ENCODE results near the gene CCSER2.

Gene CCSER2

GRCh38 chr10:84348447-84348846, 20.1 kb downstream of the CCSER2 start:
- no peak for DNase-seq

GRCh38 chr10:84348860-84349259, 20.5 kb downstream of the CCSER2 start:
- DNase-seq, result no peak

- DNase-seq, result peak; percentile 50
Observed at GRCh38 chr10:84352251-84352842, 24.0 kb downstream of the CCSER2 start.

DNA sequence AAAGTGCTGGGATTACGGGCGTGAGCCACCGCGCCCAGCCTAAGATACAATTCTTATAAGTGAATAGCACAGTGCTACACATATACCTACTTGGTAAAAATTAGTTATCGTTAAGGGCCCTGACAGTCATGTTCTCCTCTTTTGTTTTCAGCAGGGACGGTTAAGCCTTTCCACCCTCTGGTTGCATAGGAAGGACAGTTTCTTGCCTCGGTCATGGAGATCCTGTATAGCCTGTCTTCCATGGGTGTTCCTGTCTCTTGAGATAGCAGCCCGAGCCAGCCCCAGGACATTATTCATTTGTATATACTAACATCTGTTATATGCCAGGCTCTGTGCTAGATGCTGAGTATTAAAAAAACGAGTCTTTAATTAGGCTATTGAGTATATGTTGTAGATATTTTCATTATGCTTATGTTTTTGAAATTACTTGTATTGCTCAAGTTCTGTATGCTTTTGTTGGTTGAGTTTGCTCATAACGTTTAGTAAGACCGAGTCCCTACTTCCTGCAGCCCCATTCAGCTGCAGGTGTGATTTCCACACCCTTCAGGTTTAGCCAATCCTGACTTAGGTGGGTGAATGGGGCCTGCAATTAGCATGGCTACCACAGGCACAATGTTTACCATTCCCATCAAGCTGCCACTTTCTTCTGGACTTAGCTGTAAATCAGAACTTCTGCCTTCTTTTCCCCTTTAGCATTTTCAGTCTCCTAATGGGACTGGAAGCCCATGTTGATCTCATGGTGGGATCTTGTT, 24.8 kb downstream of the CCSER2 start:
- peak; percentile 58 for DNase-seq

DNA sequence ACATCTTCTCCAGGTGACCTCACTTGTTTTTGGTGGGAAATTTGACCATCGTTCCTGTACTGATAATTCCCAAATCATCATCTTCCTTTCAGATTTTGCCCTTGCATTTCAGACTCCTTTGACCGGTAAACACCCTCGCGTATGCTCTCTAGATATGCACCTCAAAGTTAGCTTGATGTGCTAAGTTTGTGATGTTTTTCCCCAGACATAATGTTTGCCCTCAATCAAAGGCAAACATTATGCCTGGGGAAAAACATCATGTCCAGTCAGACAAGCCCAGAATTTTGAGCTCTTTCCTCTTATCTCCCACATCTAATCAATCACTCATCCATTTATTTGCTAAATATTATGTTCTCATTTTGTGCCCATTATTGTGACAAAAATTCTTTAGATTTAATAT, 26.2 kb downstream of the CCSER2 start:
- DNase-seq, result no peak

DNA sequence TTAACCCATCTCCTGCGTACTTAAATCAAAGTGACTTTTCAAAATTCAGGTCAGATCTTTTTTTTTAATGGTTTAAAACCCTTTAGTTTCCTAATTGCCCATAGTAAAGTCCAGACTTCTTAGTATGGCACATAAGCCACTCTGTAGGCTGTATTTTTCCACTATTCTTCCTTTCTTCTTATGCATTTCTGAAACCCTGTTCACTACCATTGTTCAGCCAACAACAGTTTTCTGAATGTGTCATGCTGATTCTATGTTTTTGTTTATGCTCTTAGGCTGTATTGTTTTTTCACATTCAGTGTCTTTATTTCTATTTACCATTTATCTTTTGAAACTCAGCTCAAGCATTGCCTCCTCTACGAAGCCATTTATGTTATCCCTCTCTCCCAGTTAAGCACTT, 26.7 kb downstream of the CCSER2 start:
- no peak for DNase-seq

- no peak for DNase-seq
Observed at GRCh38 chr10:84356928-84357327, 28.5 kb downstream of the CCSER2 start.

DNA sequence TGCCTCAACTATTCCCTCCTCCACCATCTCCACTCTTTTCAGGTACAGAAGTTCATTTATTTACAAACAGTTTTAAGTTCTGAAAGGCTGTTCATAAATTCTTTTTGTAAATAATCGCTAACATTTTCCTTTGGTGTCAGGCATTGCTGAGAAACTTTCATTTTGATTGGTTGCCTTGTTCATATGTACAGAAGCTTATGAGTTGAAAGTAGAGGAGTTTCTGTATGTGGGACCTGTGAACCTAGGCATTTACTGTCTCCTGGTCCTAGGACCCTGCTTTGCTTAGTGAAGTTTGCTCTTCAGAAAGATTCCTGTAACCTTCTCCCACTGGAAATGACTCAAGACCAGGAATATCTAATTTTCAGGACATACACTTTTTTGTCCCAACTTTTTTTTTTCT, 30.4 kb downstream of the CCSER2 start:
- DNase-seq, result no peak

GRCh38 chr10:84360637-84361365, 32.4 kb downstream of the CCSER2 start:
- no peak for DNase-seq

GRCh38 chr10:84365335-84365881, 37.0 kb downstream of the CCSER2 start:
- DNase-seq, result no peak

GRCh38 chr10:84366041-84366440, 37.7 kb downstream of the CCSER2 start:
- no peak for DNase-seq

DNA sequence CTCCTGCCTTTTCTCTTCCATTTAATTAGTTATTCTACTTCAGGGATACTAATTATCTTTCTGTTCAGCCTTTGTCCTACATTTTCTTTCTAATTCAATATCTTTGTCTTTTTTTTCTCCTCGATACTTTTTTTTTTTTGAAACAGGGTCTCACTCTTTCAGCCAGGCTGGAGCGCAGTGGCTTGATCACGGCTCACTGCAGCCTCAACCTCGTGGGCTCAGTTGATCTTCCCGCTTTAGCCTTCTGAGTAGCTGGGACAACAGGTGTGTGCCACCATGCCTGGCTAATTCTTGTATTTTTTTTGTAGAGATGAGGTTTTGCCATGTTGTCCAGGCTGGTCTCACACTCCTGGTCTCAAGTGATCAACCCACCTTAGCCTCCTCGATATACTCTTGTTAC, 38.9 kb downstream of the CCSER2 start:
- no peak for DNase-seq

DNA sequence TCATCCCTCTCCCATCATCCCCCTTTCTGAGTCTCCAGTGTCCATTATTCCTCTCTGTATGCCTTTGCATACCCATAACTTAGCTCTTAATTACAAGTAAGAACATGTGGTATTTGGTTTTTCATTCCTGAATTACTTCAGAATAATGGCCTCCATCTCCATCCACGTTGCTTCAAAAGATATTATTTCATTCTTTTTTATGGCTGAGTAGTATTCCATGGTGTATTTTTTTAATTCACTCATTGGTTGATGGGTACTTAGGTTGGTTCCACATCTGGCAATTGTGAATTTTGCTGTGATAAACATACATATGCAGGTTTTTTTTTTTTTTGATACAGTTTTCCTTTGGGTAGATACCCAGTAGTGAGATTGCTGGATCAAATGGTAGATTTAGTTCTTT, 40.4 kb downstream of the CCSER2 start:
- no peak for DNase-seq

DNA sequence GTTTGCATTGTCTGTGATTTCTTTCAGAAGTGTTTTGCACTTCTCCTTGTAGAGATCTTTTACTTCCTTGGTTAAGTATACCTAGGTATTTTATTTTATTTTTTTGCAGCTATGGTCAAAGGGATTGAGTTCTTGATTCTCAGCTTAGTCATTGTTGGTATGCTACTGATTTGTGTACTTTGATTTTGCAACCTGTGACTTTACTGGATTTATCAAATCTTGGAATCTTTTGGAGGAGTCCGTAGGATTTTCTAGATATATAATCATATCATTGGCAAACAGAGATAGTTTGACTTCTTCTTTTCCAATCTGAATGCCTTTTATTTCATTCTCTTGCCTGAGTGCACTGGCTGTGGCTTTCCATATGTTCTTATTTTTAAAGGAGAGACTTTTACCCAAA, 41.9 kb downstream of the CCSER2 start:
- DNase-seq, result no peak

- DNase-seq, result no peak
Observed at GRCh38 chr10:84371944-84372343, 43.6 kb downstream of the CCSER2 start.

DNA sequence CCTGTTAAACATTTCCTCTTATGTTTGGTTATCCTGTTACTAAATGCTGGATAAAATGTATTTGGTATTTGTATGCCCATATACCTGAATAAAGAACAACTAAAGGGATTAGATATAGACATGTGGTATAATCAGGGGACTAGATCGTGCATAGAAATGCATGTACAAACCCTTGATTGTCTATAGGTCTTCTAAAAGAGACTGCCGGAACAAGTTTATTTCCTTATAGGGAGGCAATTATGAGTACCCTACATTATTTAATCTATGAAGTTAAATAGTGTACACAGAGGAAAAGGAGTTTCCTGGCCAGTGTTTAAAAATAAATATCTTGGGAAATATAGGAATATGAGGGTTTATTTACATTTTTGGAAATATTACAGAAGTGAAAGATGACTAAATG, 44.6 kb downstream of the CCSER2 start:
- no peak for DNase-seq

DNA sequence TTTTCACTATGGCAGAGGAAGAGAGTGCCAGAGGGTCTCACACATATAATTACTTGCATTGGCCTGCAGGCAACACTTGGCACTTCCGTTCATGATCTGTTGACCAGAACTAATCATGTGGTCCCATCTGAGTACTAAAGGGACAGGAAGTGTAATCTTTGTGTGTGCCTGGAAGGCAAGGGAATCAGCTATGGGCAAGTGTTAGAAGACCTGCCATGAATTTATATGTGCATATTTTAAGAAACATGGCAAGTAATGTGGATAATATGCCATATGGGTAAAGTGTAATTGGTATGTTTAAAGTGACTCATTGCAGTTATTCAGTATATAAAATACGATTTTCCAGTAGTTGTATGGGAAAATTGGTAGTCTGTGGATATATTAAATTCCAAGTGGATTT, 46.1 kb downstream of the CCSER2 start:
- no peak for DNase-seq

DNA sequence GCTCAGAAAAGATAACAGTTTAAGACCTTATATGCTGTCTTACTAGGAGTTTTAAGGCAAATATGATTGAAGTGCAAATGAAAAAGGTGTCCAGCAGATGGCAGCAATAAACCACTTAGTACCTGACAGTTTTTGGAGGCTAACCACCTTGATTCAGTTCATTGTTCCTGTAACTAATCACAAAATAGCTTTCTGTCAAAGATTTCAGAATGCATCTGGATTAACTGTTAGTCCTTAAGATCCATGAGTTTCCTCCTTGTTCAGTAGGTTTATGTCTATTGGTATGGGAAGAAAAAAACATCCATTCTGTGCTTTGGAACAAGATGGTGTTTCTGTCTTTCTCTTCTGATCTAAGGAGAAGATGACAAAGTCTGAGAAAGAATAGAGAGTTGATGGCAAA, 46.6 kb downstream of the CCSER2 start:
- DNase-seq, result peak; percentile 50

DNA sequence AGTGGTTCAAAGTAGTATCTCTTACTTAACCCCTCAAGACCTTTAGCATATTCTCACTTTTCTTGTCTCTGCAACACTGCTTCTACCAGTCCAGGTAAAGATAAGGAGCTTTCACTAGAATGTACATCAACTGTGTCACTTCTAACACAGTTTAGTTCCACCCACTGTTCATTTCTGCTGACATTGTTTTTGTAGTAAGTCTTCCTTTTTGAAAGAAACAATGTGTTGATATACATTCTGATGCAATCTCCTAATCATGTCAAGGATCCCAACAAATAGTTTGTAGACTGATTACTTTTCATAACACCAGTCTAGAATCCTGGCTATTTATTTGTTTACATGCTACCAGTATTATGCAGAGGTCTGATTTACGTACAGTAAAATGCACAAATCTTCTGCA, 47.5 kb downstream of the CCSER2 start:
- DNase-seq, result no peak

DNA sequence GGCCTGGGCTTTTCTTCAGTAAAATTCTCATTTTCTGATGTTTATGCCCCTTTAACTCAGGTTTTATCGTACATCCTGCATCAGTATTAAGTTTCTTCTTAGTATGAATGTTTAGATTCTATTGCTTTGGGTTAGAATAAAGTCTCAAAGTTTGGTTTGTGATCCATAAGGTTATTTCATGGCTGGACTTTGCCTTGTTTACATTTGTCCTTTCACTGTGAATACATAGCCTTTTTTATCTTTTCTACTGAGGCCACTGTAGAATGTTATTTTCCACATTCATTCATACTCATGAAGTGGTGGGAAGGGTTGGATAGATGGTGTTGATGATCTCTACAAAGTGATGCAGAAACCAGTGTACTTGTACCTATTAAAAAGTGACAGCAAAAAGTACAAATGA, 59.8 kb downstream of the CCSER2 start:
- no peak for DNase-seq

GRCh38 chr10:84390364-84390763, 62.0 kb downstream of the CCSER2 start:
- DNase-seq, result no peak

DNA sequence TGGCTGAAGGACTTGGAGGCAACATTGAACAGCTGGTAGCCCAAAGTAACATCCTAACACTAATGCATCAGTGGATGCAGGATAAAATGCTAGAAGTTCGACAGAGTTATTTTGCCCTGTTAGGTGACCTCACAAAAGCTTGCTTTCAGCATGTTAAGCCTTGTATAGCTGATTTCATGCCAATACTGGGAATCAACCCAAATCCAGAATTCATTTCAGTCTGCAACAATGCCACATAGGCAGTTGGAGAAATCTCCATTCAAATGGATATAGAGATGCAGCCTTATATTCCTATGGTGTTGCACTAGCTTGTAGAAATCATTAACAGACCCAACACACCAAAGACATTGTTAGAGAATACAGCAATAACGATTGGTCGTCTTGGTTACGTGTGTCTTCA, 62.9 kb downstream of the CCSER2 start:
- DNase-seq, result no peak

DNA sequence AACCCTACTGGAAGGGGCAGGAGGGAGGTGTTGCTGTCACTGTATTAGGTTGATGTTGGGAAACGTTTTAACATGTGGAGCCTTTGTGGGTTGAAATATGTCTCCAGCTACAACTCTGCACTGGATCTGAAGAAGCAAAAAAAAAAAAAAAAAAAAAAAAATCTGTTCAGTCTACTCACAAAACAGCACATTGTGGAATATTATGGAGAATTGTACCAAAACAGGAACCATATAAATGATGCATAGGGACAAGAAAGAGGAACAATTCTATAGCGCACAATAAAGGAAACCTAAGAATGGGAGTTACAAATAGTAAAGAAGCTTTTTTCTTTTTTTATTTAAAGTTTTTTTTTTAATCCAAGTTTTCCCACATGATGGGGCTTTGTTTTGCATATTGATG, 63.8 kb downstream of the CCSER2 start:
- DNase-seq, result no peak

DNA sequence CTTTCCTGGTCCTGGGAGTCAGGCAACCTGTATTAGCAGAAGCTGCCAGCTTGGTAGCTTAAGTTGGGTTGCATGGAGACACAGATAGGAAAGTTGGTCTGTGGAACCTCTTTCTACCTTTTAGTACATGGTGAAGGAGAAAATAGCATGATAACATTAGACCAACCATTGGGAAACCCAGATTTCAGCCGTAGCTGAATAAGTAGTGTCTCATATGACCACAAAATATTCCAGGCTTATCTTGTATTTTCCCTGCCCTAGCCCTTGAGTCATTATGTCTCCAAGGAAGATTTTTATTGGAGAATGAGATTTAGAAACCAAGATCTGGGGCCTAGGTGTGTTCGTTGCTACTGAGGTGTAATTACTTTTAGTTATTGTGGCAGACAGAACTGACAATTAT, 67.2 kb downstream of the CCSER2 start:
- no peak for DNase-seq
